GM18511 (cell line): ENCODE data around the gene TMEM208.
A peak's percentile ranks its signal among the peaks of the same experiment; 100 is the strongest.

ENCODE experiments used
- ATAC-seq: cut with Tn5 transposase; IDR thresholded peaks from one replicate; pipeline ENCODE4 v1.9.1; 2021; ENCODE audit warnings: mild to moderate bottlenecking, moderate library complexity; ENCODE audit not compliant: unreplicated experiment

Gene TMEM208

GRCh38 chr16:67234180-67234597 lies 7.3 kb downstream of the TMEM208 start:
- ATAC-seq, result no peak

- no peak for ATAC-seq
These were observed 9.1 kb downstream of the TMEM208 start for GRCh38 chr16:67235816-67236562.

GRCh38 chr16:67236563-67237395 lies 9.8 kb downstream of the TMEM208 start:
- ATAC-seq, result no peak

- no peak for ATAC-seq
These were observed 10.7 kb downstream of the TMEM208 start for GRCh38 chr16:67237396-67238277.

- no peak for ATAC-seq
These were observed 11.3 kb downstream of the TMEM208 start for GRCh38 chr16:67238278-67238575.

GRCh38 chr16:67238806-67239470 lies 12.0 kb downstream of the TMEM208 start:
- no peak for ATAC-seq

GRCh38 chr16:67240506-67240905 lies 13.6 kb downstream of the TMEM208 start:
- no peak for ATAC-seq

GRCh38 chr16:67241008-67241900 lies 14.3 kb downstream of the TMEM208 start:
- ATAC-seq, result no peak

- no peak for ATAC-seq
These were observed 15.3 kb downstream of the TMEM208 start for GRCh38 chr16:67242138-67242730.

- no peak for ATAC-seq
These were observed 16.6 kb downstream of the TMEM208 start for GRCh38 chr16:67243481-67243880.

GRCh38 chr16:67244387-67245185 lies 17.7 kb downstream of the TMEM208 start:
- peak; percentile 61 for ATAC-seq

GRCh38 chr16:67245186-67245585 lies 18.3 kb downstream of the TMEM208 start:
- ATAC-seq, result no peak

GRCh38 chr16:67245674-67246080 lies 18.7 kb downstream of the TMEM208 start:
- no peak for ATAC-seq

GRCh38 chr16:67246081-67246755 lies 19.3 kb downstream of the TMEM208 start:
- ATAC-seq, result peak; percentile 28

GRCh38 chr16:67246756-67247191 lies 19.8 kb downstream of the TMEM208 start:
- ATAC-seq, result peak; percentile 14

- ATAC-seq, result peak; percentile 56
These were observed 20.5 kb downstream of the TMEM208 start, which contains the start of gene FHOD1 for GRCh38 chr16:67247192-67248072. FHOD1 (minus strand) TSS chr16:67247481; CDS start chr16:67247410, 71 bp downstream.

- ATAC-seq, result no peak
These were observed 21.1 kb downstream of the TMEM208 start for GRCh38 chr16:67248073-67248400.
